ENCODE data around the gene SLC4A4. TPM values are rescaled to one million over a fixed set of nuclear protein-coding genes. Genes with fewer than 3 reads are reported as not detected.

Gene SLC4A4
- total RNA-seq, 2 donors from 2014 or later = 48.3 to 89.2 TPM

DNA sequence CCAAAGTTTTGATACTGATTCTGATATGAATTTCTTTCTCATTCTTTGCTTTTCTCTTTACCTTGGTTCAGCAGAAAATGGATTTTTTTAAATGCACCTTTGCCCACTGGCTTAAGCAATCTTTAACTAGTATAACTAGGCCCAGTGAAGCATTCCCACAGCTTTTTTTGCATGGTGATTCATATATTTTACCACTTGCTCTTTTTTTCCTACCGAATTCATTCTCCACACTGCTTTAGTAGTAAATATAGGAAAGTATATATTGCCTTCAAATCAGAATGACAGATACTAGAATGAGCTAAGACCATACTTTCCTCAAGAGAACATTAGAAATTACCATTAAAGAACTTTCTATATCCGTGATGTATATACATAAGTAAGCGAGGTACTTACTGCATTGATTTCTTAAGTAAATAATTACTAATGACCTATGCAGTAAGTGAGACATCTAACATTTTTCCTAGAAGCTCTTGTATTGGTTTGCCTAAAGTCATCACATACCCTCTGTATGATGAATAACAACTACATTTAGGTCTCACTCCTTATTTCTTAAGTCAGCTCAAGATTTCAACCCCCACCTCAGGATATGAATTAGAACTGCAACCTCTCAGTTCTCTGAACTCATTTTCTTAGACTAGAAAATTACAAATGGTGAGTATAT lies 44.2 kb downstream of the SLC4A4 start:
- intact Hi-C loops (cut with DNase I) = no loop called here

DNA sequence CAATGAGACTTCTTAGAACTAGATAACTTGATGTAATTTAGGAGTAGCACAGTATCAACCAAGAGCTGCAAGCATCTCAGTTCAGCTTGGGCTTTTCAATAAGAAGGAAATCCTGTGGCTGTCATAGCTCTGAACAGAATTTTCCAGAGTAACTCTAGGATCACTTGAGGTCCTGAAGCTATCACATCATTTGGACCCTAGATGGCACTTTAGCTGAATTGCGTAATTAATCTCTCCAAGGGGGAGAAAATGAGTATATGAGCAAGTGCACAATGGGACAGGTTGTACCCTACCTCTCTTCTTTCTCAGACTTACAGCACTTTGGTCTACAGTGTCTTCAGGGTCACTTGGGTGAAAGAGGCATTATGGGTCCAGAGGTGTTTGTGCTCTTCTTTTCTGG lies 45.2 kb downstream of the SLC4A4 start:
- Histone ChIP-seq H3K4me3 (no peak overlapping the region), H3K9me3 (no peaks in the 10 kb centered on the region), H3K27me3 (replicated peaks; ENCODE audit: insufficient read depth) (no peaks in the 10 kb centered on the region), H3K27ac (no peak overlapping the region), H3K36me3 (no peaks in the 10 kb centered on the region), H3K4me1 (replicated peaks) (no peaks in the 10 kb centered on the region)
- no peak for TF ChIP-seq POLR2AphosphoS5 (IDR thresholded peaks at IDR 0.05)
- no peak for DNase-seq (ENCODE audit: low spot score)
- WGBS = 96% methylated on average over 1 of the region's 1 CpG
- intact Hi-C loops (cut with DNase I) = no loop called here

More for the DNA sequence above, 44.2 kb downstream of the SLC4A4 start:
- Histone ChIP-seq H3K36me3 (no peaks in the 10 kb centered on the region), H3K27me3 (replicated peaks; ENCODE audit: insufficient read depth) (no peaks in the 10 kb centered on the region), H3K27ac (no peak overlapping the region), H3K4me1 (replicated peaks) (no peaks in the 10 kb centered on the region), H3K9me3 (no peaks in the 10 kb centered on the region), H3K4me3 (no peak overlapping the region)
- no peak for TF ChIP-seq POLR2AphosphoS5 (IDR thresholded peaks at IDR 0.05)
- TF ChIP-seq POLR2A (IDR thresholded peaks at IDR 0.05) = no peak
- TF ChIP-seq, protein P1, sequence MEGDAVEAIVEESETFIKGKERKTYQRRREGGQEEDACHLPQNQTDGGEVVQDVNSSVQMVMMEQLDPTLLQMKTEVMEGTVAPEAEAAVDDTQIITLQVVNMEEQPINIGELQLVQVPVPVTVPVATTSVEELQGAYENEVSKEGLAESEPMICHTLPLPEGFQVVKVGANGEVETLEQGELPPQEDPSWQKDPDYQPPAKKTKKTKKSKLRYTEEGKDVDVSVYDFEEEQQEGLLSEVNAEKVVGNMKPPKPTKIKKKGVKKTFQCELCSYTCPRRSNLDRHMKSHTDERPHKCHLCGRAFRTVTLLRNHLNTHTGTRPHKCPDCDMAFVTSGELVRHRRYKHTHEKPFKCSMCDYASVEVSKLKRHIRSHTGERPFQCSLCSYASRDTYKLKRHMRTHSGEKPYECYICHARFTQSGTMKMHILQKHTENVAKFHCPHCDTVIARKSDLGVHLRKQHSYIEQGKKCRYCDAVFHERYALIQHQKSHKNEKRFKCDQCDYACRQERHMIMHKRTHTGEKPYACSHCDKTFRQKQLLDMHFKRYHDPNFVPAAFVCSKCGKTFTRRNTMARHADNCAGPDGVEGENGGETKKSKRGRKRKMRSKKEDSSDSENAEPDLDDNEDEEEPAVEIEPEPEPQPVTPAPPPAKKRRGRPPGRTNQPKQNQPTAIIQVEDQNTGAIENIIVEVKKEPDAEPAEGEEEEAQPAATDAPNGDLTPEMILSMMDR (IDR thresholded peaks at IDR 0.05) = no peak
- DNase-seq (ENCODE audit: low spot score) = no peak
- 96% methylated on average over 3 of the region's 3 CpGs for WGBS

DNA sequence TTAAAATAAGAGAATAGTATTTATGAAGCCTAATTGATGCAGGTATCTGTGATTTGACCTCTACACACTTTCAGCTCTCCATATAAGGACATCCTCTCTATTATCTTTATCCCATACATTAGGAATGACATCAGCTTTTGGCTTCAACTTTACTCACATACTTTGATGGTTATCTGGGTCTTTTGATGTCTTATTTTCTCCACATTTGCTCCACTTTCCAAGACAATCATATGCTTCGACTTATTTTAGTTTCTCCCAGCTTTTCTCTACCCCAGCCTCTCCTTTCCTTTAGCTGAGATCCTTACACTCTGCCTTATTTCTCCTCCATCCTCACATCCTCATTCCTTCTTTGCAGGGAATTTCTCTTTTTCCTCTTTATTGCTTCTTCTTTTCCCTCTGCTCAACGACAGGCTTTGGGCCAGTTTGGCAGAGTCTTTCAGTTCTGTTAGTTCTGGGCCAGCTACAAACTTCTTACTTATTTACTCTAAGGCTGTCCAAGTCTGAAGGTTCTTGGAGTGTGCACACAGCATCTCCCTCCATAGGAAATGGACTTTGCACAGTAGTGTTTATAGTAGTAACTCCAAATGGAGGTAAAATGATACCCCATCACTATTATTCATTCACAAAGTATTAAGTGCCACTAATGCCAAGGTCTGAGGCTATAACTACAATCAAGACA lies 50.5 kb downstream of the SLC4A4 start:
- no peaks in the 10 kb centered on the region for H3K9me3 ChIP-seq
- intact Hi-C loops (cut with DNase I) = no loop called here
- peak; percentile 62 for DNase-seq (ENCODE audit: low spot score)
- no peaks in the 10 kb centered on the region for H3K27me3 ChIP-seq (replicated peaks; ENCODE audit: insufficient read depth)
- TF ChIP-seq POLR2A (IDR thresholded peaks at IDR 0.05) = no peak
- TF ChIP-seq, protein P1 (IDR thresholded peaks at IDR 0.05) = no peak
- peak; percentile 66 for TF ChIP-seq POLR2AphosphoS5 (IDR thresholded peaks at IDR 0.05)
- no peak overlapping the region for H3K27ac ChIP-seq
- 6% methylated on average over 2 of the region's 2 CpGs for WGBS
- no peaks in the 10 kb centered on the region for H3K4me1 ChIP-seq (replicated peaks)
- H3K36me3 ChIP-seq = no peaks in the 10 kb centered on the region
- no peak overlapping the region for H3K4me3 ChIP-seq

DNA sequence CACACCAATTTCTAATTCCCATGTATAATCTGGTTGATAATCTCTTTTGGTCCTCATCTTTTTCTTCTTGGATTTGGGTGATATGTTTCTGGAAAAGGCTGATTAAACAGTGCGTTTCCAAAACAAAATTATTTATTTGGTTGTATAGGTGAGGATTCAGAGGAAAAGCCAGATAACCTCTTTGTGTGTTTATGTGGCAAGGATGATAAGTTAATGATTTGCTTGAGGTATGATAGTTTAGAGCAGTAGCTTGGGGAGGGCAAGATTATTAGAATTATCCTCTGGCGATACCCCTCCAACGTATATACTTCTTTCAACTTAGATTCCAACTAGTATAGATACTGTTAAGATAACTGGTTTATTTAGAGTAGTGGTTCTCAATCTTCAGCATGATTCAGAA lies 53.3 kb downstream of the SLC4A4 start:
- WGBS = 96% methylated on average over 3 of the region's 3 CpGs
- TF ChIP-seq, protein P1 (IDR thresholded peaks at IDR 0.05) = no peak
- TF ChIP-seq POLR2AphosphoS5 (IDR thresholded peaks at IDR 0.05) = no peak
- TF ChIP-seq POLR2A (IDR thresholded peaks at IDR 0.05) = no peak
- H3K27ac ChIP-seq = no peak overlapping the region
- H3K4me1 ChIP-seq (replicated peaks) = no peaks in the 10 kb centered on the region
- no peaks in the 10 kb centered on the region for H3K27me3 ChIP-seq (replicated peaks; ENCODE audit: insufficient read depth)
- intact Hi-C loops (cut with DNase I) = no loop called here
- no peaks in the 10 kb centered on the region for H3K36me3 ChIP-seq
- DNase-seq (ENCODE audit: low spot score) = no peak
- no peak overlapping the region for H3K4me3 ChIP-seq
- H3K9me3 ChIP-seq = no peaks in the 10 kb centered on the region

DNA sequence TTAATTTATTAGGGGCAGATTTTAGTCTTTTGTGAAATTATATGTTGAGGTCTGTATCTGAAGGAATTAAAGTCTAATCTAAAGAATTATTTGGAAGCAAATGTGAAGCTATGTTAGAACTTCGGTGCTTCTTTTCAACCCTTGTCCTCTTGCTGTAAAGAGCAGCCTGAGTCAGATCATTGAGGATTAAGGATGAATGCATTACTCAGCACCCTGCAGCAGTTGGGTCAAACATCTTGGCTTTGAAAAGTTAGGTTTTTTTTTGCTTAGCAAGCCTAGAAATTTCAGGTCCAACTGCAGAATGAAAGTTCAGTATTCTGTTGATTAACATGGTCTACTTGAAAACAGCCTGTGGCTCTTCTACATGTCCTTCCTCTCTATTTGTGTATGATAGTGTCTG lies 57.6 kb downstream of the SLC4A4 start:
- no peaks in the 10 kb centered on the region for H3K9me3 ChIP-seq
- intact Hi-C loops (cut with DNase I) = no loop called here

More for the DNA sequence above, 57.6 kb downstream of the SLC4A4 start:
- Histone ChIP-seq H3K4me1 (replicated peaks) (no peaks in the 10 kb centered on the region), H3K4me3 (no peak overlapping the region), H3K27ac (no peak overlapping the region), H3K36me3 (no peaks in the 10 kb centered on the region), H3K27me3 (replicated peaks; ENCODE audit: insufficient read depth) (no peaks in the 10 kb centered on the region)
- DNase-seq (ENCODE audit: low spot score) = no peak
- TF ChIP-seq POLR2A (IDR thresholded peaks at IDR 0.05) (no peak), POLR2AphosphoS5 (IDR thresholded peaks at IDR 0.05) (no peak)
- TF ChIP-seq, protein P1 (IDR thresholded peaks at IDR 0.05) = no peak
- WGBS = 78% methylated on average over 1 of the region's 1 CpG
